DMS153 treated with DMSO at 0.1 percent for 48 hours (cell line): ENCODE measurements around the gene FRYL.

Experiments
- DNase-seq: peaks from one replicate; lab custom pipeline; 2025; ENCODE audit not compliant: unreplicated experiment; lab: John Stamatoyannopoulos, UW

Gene FRYL

GRCh38 chr4:48493452-48494100 is 286.5 kb downstream of the FRYL start:
- no peak for DNase-seq

- no peak for DNase-seq
Observed at GRCh38 chr4:48491514-48492176, 288.4 kb downstream of the FRYL start.

- no peak for DNase-seq
Observed at GRCh38 chr4:48490680-48491513, 289.2 kb downstream of the FRYL start.

- DNase-seq: no peak
Observed at GRCh38 chr4:48490012-48490679, 289.9 kb downstream of the FRYL start, which contains the start of gene ZAR1. Gene ZAR1, plus strand, starts transcription at chr4:48490252. Its CDS starts 40 bp downstream, at chr4:48490292.

GRCh38 chr4:48489683-48490011 is 290.4 kb downstream of the FRYL start:
- no peak for DNase-seq

GRCh38 chr4:48484494-48485168 is 295.4 kb downstream of the FRYL start:
- DNase-seq: no peak

GRCh38 chr4:48483777-48484493 is 296.1 kb downstream of the FRYL start:
- no peak for DNase-seq

GRCh38 chr4:48483006-48483776 is 296.9 kb downstream of the FRYL start, which contains the start of gene SLC10A4:
Gene SLC10A4, plus strand, starts transcription at chr4:48483343. Its CDS starts 219 bp downstream, at chr4:48483562.
- DNase-seq: peak; percentile 11

- no peak for DNase-seq
Observed at GRCh38 chr4:48481581-48481980, 298.5 kb downstream of the FRYL start.

GRCh38 chr4:48478273-48478672 is 301.8 kb downstream of the FRYL start:
- no peak for DNase-seq

GRCh38 chr4:48475770-48476169 is 304.3 kb downstream of the FRYL start:
- no peak for DNase-seq

- DNase-seq: no peak
Observed at GRCh38 chr4:48472794-48473193, 307.3 kb downstream of the FRYL start.

- DNase-seq: no peak
Observed at GRCh38 chr4:48470570-48470969, 309.5 kb downstream of the FRYL start.

GRCh38 chr4:48470137-48470536 is 309.9 kb downstream of the FRYL start:
- DNase-seq: no peak

GRCh38 chr4:48467891-48468290 is 312.2 kb downstream of the FRYL start:
- DNase-seq: no peak

GRCh38 chr4:48467442-48467841 is 312.6 kb downstream of the FRYL start:
- DNase-seq: no peak

GRCh38 chr4:48462363-48462762 is 317.7 kb downstream of the FRYL start:
- no peak for DNase-seq

GRCh38 chr4:48461000-48461399 is 319.1 kb downstream of the FRYL start:
- no peak for DNase-seq

GRCh38 chr4:48454591-48454990 is 325.5 kb downstream of the FRYL start:
- DNase-seq: no peak
